GM21786 (cell line): ENCODE data around the gene SPATC1L.
"Not testable (repeated sequence)": the region's sequence is repeated elsewhere in the genome, so short reads cannot be mapped to it uniquely, and the experiment has no call there.

Experiments
- ATAC-seq: cut with Tn5 transposase; IDR thresholded peaks from one replicate; pipeline ENCODE4 v1.9.1; 2021; ENCODE audit not compliant: unreplicated experiment

The SPATC1L gene

DNA sequence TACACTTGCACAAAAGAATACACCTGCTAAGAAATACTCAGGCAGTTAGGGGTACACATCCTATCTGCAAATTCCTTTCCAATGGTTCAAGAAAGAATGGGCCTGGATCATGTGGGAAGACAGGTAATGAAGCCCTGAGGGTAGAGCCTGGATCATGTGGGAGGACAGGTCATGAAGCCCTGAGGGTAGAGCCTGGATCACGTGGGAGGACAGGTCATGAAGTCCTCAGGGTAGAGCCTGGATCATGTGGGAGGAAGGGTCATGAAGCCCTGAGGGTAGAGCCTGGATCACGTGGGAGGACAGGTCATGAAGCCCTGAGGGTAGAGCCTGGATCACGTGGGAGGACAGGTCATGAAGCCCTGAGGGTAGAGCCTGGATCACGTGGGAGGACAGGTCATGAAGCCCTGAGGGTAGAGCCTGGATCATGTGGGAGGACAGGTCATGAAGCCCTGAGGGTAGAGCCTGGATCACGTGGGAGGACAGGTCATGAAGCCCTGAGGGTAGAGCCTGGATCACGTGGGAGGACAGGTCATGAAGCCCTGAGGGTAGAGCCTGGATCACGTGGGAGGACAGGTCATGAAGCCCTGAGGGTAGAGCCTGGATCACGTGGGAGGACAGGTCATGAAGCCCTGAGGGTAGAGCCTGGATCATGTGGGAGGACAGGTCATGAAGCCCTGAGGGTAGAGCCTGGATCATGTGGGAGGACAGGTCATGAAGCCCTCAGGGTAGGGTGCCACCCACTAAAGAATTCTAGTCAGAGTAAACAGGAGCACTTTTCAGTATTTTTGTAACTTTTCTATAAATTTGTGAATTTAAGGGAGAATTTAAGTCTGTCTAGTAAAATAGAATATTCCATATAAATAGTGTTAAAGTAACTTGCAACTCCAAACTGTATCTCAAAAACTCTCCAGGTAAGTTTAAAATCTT is 16.9 kb upstream of the SPATC1L start:
- ATAC-seq = not testable (repeated sequence)

DNA sequence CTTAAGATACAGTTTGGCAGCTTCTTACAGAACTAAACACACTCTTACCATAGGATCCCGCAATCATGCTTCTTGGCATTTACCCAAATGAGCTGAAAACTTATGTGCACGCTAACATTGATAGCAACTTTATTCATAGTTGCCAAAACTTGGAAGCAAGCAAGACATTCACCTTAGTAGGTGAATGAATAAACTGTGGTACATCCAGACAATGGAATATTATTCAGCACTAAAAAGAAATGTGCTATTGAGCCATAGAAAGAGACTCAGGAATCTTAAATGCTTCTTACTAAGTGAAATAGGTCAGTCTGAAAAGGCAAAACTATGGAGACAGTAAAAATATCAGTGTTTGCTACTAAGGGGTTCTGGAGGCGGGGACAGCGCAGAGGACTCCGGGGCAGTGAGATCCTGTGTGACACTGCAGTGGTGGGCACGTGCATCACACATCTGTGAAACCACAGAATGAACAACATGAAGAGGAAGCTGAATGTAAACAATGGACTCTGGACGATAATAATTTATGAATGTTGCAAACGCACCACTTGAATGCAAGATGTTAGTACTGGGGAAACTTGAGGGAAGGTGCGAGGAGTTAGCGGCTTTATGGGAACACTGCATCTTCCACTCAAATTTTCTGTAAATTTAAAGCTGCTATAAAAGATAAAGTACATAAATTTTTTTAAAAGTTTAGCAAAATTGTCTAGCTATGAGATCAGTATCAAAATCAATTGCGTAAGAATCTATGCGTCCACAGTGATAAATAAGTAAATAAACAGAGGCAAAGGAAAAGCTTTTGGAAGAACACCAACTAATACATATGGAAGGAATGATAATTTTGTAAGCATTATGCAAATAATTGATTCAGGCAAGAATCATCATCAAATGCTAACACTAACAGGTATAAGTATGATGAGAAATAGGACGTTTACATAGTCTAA is 15.4 kb upstream of the SPATC1L start:
- no peak for ATAC-seq

- ATAC-seq = no peak
Observed at GRCh38 chr21:46196733-46197132, 12.5 kb upstream of the SPATC1L start.

DNA sequence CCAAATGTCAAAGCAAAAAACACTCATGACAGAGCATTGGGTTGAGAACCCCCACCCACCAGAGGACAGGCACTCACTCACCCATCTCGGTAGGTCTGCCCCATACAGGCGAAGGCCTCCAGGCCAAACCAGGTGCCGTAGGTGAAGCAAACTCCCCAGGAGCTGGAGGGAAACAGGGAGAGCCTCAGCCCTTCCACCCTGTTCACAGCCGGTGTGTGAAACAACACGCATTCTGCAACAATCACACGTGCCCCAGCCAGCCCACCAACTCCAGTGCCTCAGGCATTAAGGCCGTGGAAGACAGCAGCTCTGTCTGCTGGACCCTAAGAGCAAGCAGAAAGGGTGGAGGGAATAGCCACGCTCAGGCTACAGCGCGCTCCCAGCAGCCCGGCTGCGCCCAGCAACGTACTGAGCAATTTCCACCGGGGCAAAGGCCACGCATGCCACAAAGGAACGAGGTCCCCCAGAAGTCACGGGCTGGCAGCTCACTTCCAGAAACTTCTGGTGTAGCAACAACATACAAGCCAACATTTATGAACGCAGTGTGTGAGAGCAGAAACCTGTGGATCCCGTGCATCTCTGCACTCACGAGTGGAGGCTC is 11.4 kb upstream of the SPATC1L start:
- no peak for ATAC-seq

GRCh38 chr21:46194374-46195334 is 10.4 kb upstream of the SPATC1L start:
- no peak for ATAC-seq

GRCh38 chr21:46193829-46194373 is 9.6 kb upstream of the SPATC1L start:
- ATAC-seq = no peak

DNA sequence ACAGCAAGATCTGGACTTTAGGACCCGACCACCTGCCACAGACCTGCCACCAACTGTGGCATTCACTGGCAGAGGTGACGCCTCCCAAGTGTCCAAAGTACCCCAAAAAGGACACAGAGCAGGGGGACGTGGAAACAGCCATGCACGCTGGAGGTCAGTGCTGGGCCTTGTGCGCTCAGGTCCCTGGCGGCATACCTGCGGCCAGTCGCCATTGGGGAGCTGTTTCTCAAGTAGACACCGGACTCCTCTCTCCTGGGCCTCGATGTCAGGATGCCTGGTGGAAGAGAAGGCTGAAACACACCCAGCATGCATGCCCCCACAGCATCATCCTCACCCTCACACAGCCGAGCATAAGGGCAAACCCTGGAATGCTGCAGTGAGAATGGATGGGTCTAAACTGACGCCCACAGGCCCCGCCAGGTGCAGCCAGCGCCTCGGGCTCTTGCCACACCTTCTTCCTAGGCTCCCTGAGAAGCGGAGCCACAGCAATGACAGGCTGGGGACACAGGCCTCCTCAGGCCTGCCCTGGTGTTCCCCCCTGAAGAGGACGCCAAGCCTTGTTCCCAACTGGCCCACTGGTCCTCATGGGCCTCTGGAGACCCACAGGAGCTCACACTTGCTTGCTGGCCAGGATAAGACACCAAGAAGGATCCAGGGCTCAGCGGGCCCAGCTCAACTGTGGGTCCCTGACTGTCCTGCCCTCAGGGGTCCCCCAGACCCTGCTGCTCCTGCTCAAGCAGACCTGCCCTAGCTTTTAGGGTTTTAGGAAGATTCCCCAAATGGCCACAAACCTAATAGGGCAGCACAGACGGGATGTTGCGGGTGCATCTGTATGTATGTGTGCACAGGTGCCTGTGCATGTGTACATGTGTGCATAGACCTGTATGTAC is 7.7 kb upstream of the SPATC1L start:
- ATAC-seq = no peak

- ATAC-seq = no peak
Observed at GRCh38 chr21:46191257-46191685, 7.0 kb upstream of the SPATC1L start.

GRCh38 chr21:46190491-46191131 is 6.4 kb upstream of the SPATC1L start:
- ATAC-seq = no peak

DNA sequence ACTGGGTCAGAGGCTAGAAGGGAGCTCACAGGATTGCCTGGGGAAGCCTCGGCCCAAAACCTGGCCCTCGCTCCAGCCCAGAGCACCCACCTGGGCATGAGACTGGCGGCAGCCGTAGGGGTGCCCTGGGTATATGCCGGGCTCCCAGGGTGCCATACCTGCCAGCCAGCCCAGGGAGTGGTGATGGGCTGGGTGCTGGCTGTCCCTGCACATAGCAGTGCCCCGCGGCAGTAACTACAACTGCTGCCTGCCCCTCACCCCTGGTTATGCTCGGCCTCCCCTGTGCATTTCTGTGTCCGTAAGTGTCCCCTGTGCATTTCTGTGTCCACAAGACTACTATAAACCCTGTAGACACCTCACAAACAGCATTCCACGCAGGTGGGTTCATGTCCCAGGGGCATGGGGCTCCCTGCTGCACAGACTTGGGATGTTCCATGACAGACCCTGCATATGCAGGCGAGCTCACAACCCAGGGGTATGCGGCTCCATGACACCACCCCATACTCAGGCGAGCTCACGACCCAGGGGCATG is 5.8 kb upstream of the SPATC1L start:
- ATAC-seq = no peak

DNA sequence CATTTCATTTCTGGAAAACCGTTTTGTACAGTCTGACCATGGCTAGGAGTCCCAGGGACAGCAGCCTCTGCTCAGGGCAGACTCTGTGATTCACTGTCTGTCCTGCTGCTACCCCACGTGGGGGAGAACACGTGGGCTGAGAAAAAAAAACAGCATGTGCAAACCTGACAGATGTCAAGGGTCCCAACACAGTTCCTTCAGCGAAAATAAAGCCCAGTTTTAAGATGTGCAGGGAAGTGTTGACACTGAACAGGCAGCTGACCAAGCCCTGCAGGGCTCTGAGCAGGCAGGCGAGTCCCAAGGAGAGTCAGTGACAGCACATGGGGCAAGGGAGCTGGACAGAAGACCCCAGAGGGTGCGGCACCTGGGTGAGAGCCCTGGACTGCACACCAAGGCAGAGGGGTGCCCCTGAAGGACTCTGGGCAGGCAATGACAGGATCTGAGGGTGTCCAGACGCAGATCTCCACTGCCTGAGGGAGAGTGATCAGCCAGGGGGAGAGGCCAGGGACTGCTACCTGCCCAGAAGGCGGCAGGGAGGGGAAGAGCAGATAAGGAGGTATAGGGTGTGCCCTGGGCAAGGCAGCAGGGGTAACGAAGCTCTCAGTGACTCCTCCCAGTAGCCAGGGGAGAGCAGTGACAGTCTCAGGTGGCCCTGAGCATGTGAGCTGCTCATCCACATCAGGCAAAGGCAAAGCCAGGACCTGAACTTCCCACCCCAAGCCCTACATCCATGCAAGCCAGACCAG is 5.1 kb upstream of the SPATC1L start:
- ATAC-seq = no peak

- ATAC-seq = no peak
Observed at GRCh38 chr21:46188226-46189212, 4.3 kb upstream of the SPATC1L start.

- no peak for ATAC-seq
Observed at GRCh38 chr21:46187814-46188213, 3.6 kb upstream of the SPATC1L start.

DNA sequence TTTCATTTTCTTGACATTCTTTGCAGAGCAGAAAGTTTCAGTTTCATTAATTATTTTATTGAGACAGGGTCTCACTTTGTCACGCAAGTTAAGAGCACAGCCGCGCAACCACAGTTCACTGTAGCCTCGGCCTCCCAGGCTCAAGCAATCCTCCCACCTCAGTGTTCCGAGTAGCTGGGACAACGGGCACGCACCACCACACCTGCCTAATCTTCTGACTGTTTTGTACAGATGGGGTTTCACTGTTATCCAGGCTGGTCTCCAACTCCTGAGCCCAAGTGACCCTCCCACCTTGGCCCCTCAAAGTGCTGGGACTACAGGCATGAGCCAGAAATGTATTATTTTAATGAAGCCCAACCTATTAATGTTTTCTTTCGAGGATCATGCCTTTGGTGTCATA is 3.0 kb upstream of the SPATC1L start:
- no peak for ATAC-seq

- no peak for ATAC-seq
Observed at GRCh38 chr21:46185716-46186115, 1.5 kb upstream of the SPATC1L start.
